Measurements from ENCODE around the gene BBS9.

DNA sequence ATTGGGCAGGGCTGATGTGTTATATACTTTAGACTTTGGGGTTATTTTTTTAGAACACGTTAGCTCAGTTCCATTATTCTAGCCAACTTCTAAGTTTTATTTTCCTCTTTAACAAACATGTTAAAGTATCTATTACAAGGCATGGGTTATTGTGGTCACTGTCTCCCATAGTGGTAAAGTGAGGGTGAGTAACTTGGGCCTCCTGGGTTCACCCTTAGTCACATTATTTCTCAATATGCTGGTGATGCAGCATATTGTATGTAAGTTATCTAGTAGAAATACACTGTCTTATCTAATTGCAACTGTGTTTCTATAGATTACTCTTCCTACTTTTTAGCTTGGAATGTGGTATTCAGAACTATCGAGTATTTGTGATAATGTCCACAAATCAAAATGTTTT is 65.9 kb downstream of the BBS9 start:
- TF ChIP-seq, protein P1, sequence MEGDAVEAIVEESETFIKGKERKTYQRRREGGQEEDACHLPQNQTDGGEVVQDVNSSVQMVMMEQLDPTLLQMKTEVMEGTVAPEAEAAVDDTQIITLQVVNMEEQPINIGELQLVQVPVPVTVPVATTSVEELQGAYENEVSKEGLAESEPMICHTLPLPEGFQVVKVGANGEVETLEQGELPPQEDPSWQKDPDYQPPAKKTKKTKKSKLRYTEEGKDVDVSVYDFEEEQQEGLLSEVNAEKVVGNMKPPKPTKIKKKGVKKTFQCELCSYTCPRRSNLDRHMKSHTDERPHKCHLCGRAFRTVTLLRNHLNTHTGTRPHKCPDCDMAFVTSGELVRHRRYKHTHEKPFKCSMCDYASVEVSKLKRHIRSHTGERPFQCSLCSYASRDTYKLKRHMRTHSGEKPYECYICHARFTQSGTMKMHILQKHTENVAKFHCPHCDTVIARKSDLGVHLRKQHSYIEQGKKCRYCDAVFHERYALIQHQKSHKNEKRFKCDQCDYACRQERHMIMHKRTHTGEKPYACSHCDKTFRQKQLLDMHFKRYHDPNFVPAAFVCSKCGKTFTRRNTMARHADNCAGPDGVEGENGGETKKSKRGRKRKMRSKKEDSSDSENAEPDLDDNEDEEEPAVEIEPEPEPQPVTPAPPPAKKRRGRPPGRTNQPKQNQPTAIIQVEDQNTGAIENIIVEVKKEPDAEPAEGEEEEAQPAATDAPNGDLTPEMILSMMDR (IDR thresholded peaks at IDR 0.05) = no peak
- TF ChIP-seq POLR2A (IDR thresholded peaks at IDR 0.05) = no peak
